Measurements from ENCODE around the gene EPHB6. TPM values are rescaled to one million over a fixed set of nuclear protein-coding genes. Genes with fewer than 3 reads are reported as not detected.

EPHB6 gene
- total and polyA plus RNA-seq, 7 experiments from 2014 or later: 9.8 to 110 (median 65.7) TPM

DNA sequence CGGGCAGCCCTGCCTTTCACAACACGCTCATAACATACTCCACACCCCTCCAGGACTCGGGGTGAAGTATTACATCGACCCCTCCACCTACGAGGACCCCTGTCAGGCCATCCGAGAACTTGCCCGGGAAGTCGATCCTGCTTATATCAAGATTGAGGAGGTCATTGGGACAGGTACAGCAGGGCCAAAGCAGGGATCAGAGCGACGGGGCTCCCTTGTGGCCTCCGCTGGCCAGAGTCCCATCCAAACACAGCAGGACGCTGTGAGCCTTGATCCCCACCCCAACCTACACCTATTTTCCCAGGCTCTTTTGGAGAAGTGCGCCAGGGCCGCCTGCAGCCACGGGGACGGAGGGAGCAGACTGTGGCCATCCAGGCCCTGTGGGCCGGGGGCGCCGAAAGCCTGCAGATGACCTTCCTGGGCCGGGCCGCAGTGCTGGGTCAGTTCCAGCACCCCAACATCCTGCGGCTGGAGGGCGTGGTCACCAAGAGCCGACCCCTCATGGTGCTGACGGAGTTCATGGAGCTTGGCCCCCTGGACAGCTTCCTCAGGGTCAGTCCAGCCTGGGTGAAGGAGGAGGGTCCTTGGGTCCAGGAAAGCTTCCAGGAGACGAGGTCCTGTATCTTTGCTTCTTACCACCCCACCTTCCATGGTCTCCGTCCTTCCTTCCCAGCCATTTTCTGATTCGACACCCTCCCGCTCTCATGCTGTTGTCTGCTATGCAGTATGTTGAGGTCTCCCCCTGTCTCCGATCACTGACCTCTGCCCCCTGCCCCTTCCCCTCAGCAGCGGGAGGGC, 13.5 kb downstream of the EPHB6 start:
- Mint-ChIP-seq H3K9me3 (no peaks in the 10 kb centered on the region), H3K36me3 (peaks cover 0 to 36% (median 9%) of the 10 kb centered on the region in 5 donors), H3K4me3 (no peak overlapping the region), H3K4me1 (peaks cover 0 to 7% (median 4%) of the 10 kb centered on the region in 7 donors), H3K27me3 (no peaks in the 10 kb centered on the region), H3K27ac (peak overlapping the region in 1 of 9 donors; percentile 75)
- Histone ChIP-seq H3K9me3 (ENCODE audit: control insufficient read depth in 2 of 3, low read length in 3 of 3) (no peaks in the 10 kb centered on the region), H3K27me3 (ENCODE audit: control insufficient read depth in 2 of 2, insufficient read depth in 2 of 2, low read length in 2 of 2) (no peaks in the 10 kb centered on the region), H3K27ac (ENCODE audit: low read depth, low read length) (no peak overlapping the region), H3K4me3 (ENCODE audit: low read length) (no peak overlapping the region), H3K36me3 (ENCODE audit: control insufficient read depth in 2 of 3, insufficient read depth in 3 of 3, low read length in 3 of 3) (peaks cover 0 to 51% (median 0%) of the 10 kb centered on the region in 3 experiments), H3K4me1 (ENCODE audit: control insufficient read depth in 2 of 2, insufficient read depth in 2 of 2, low read length in 2 of 2) (no peaks in the 10 kb centered on the region)
- DNase-seq (peak in 1 of 9 donors; percentile 13), ATAC-seq (no peak)
- ChIA-PET POLR2A (interaction anchor here (0.7 to 1.2 kb wide), 3 partner anchors 10 to 69 kb away, joined by 3 read pairs; no protein-coding TSS in a partner anchor), CTCF (interaction anchor here (1.1 to 3.4 kb wide), 3 partner anchors 13 to 334 kb away, joined by 3 to 24 read pairs (median 4); partner anchors contain the start of gene EPHB6)
- intact Hi-C loops (cut with micrococcal nuclease): no loop called here

- intact Hi-C loops (cut with micrococcal nuclease): no loop called here
- CTCF ChIA-PET: interaction anchor here (1.1 to 1.2 kb wide), 2 partner anchors 17 to 334 kb away, joined by 3 to 4 read pairs; no protein-coding TSS in a partner anchor
- no peaks in the 10 kb centered on the region for H3K9me3 Mint-ChIP-seq
These were observed 14.1 kb downstream of the EPHB6 start for GRCh38 chr7:142868986-142869415.

GRCh38 chr7:142869434-142869833, 14.6 kb downstream of the EPHB6 start:
- Histone ChIP-seq H3K9me3 (ENCODE audit: control insufficient read depth in 2 of 3, low read length in 3 of 3) (no peaks in the 10 kb centered on the region), H3K36me3 (ENCODE audit: control insufficient read depth in 2 of 3, insufficient read depth in 3 of 3, low read length in 3 of 3) (peaks cover 0 to 41% (median 0%) of the 10 kb centered on the region in 3 experiments), H3K27ac (ENCODE audit: low read depth, low read length) (no peak overlapping the region), H3K27me3 (ENCODE audit: control insufficient read depth in 2 of 2, insufficient read depth in 2 of 2, low read length in 2 of 2) (no peaks in the 10 kb centered on the region), H3K4me3 (ENCODE audit: low read length) (no peak overlapping the region), H3K4me1 (ENCODE audit: control insufficient read depth in 2 of 2, insufficient read depth in 2 of 2, low read length in 2 of 2) (no peaks in the 10 kb centered on the region)
- CTCF ChIA-PET: interaction anchor here (1.1 to 1.2 kb wide), 2 partner anchors 18 to 335 kb away, joined by 3 to 4 read pairs; no protein-coding TSS in a partner anchor
- peaks cover 0 to 7% (median 4%) of the 10 kb centered on the region in 7 donors for H3K4me1 Mint-ChIP-seq
- H3K9me3 Mint-ChIP-seq: no peaks in the 10 kb centered on the region
- intact Hi-C loops (cut with micrococcal nuclease): no loop called here
- H3K36me3 Mint-ChIP-seq: peaks cover 0 to 34% (median 9%) of the 10 kb centered on the region in 5 donors
- H3K4me3 Mint-ChIP-seq: no peak overlapping the region
- ATAC-seq: no peak
- POLR2A ChIA-PET: interaction anchor here (0.7 kb wide), 1 partner anchor 51 kb away, joined by 7 read pairs; no protein-coding TSS in a partner anchor
- no peaks in the 10 kb centered on the region for H3K27me3 Mint-ChIP-seq
- DNase-seq: no peak
- peak overlapping the region in 1 of 9 donors; percentile 41 for H3K27ac Mint-ChIP-seq

More at GRCh38 chr7:142868986-142869415, 14.1 kb downstream of the EPHB6 start:
- DNase-seq (peak in 1 of 9 donors; percentile 18), ATAC-seq (no peak)
- Histone ChIP-seq H3K4me3 (ENCODE audit: low read length) (no peak overlapping the region), H3K4me1 (ENCODE audit: control insufficient read depth in 2 of 2, insufficient read depth in 2 of 2, low read length in 2 of 2) (no peaks in the 10 kb centered on the region), H3K27ac (ENCODE audit: low read depth, low read length) (no peak overlapping the region), H3K9me3 (ENCODE audit: control insufficient read depth in 2 of 3, low read length in 3 of 3) (no peaks in the 10 kb centered on the region), H3K36me3 (ENCODE audit: control insufficient read depth in 2 of 3, insufficient read depth in 3 of 3, low read length in 3 of 3) (peaks cover 0 to 45% (median 0%) of the 10 kb centered on the region in 3 experiments), H3K27me3 (ENCODE audit: control insufficient read depth in 2 of 2, insufficient read depth in 2 of 2, low read length in 2 of 2) (no peaks in the 10 kb centered on the region)
- POLR2A ChIA-PET: interaction anchor here (0.7 to 1.2 kb wide), 3 partner anchors 20 to 70 kb away, joined by 3 to 7 read pairs (median 3); no protein-coding TSS in a partner anchor
- Mint-ChIP-seq H3K36me3 (peaks cover 0 to 35% (median 9%) of the 10 kb centered on the region in 5 donors), H3K4me1 (peaks cover 0 to 7% (median 4%) of the 10 kb centered on the region in 7 donors), H3K27me3 (no peaks in the 10 kb centered on the region), H3K27ac (peak overlapping the region in 2 of 9 donors; percentile 41 to 75), H3K4me3 (no peak overlapping the region)

DNA sequence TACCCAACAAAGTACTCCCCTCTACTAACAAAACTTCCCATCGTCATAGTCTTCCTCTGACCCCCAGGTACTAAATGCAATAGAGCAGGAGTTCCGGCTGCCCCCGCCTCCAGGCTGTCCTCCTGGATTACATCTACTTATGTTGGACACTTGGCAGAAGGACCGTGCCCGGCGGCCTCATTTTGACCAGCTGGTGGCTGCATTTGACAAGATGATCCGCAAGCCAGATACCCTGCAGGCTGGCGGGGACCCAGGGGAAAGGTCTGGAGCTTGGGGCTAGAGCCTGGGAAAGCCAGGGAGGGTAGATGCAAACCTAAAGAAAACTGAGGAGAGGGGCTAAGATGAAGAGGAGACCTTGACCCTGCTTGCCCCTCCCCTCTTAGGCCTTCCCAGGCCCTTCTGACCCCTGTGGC, 15.3 kb downstream of the EPHB6 start:
- Mint-ChIP-seq H3K36me3 (peaks cover 0 to 29% (median 9%) of the 10 kb centered on the region in 5 donors), H3K9me3 (no peaks in the 10 kb centered on the region), H3K27me3 (no peaks in the 10 kb centered on the region), H3K4me1 (peaks cover 0 to 4% (median 0%) of the 10 kb centered on the region in 7 donors), H3K4me3 (no peak overlapping the region), H3K27ac (no peak overlapping the region)
- ATAC-seq (no peak), DNase-seq (no peak)
- CTCF ChIA-PET: no interaction called here
- POLR2A ChIA-PET: interaction anchor here (1.0 kb wide), 1 partner anchor 11 kb away, joined by 3 read pairs; no protein-coding TSS in a partner anchor
- H3K27ac ChIP-seq (ENCODE audit: low read depth, low read length): no peak overlapping the region
- H3K27me3 ChIP-seq (ENCODE audit: control insufficient read depth in 2 of 2, insufficient read depth in 2 of 2, low read length in 2 of 2): no peaks in the 10 kb centered on the region
- H3K4me3 ChIP-seq (ENCODE audit: low read length): no peak overlapping the region
- H3K4me1 ChIP-seq (ENCODE audit: control insufficient read depth in 2 of 2, insufficient read depth in 2 of 2, low read length in 2 of 2): no peaks in the 10 kb centered on the region
- H3K36me3 ChIP-seq (ENCODE audit: control insufficient read depth in 2 of 3, insufficient read depth in 3 of 3, low read length in 3 of 3): peaks cover 0 to 41% (median 0%) of the 10 kb centered on the region in 3 experiments
- no peaks in the 10 kb centered on the region for H3K9me3 ChIP-seq (ENCODE audit: control insufficient read depth in 2 of 3, low read length in 3 of 3)
- intact Hi-C loops (cut with micrococcal nuclease): no loop called here

GRCh38 chr7:142870566-142871259, 15.8 kb downstream of the EPHB6 start:
- peaks cover 0 to 41% (median 0%) of the 10 kb centered on the region in 3 experiments for H3K36me3 ChIP-seq (ENCODE audit: control insufficient read depth in 2 of 3, insufficient read depth in 3 of 3, low read length in 3 of 3)
- H3K9me3 ChIP-seq (ENCODE audit: control insufficient read depth in 2 of 3, low read length in 3 of 3): no peaks in the 10 kb centered on the region
- no peaks in the 10 kb centered on the region for H3K27me3 ChIP-seq (ENCODE audit: control insufficient read depth in 2 of 2, insufficient read depth in 2 of 2, low read length in 2 of 2)
- H3K4me3 Mint-ChIP-seq: no peak overlapping the region
- DNase-seq (no peak), ATAC-seq (no peak)
- H3K27ac Mint-ChIP-seq: no peak overlapping the region
- no peaks in the 10 kb centered on the region for H3K9me3 Mint-ChIP-seq
- CTCF ChIA-PET: interaction anchor here (0.6 to 1.1 kb wide), 2 partner anchors 8 to 1948 kb away, joined by 3 to 5 read pairs; no protein-coding TSS in a partner anchor
- no peak overlapping the region for H3K4me3 ChIP-seq (ENCODE audit: low read length)
- H3K36me3 Mint-ChIP-seq: peaks cover 0 to 29% (median 9%) of the 10 kb centered on the region in 5 donors
- no peaks in the 10 kb centered on the region for H3K4me1 ChIP-seq (ENCODE audit: control insufficient read depth in 2 of 2, insufficient read depth in 2 of 2, low read length in 2 of 2)
- peaks cover 0 to 1% (median 0%) of the 10 kb centered on the region in 5 donors for H3K27me3 Mint-ChIP-seq
- H3K4me1 Mint-ChIP-seq: peaks cover 0 to 4% (median 0%) of the 10 kb centered on the region in 7 donors
- no peak overlapping the region for H3K27ac ChIP-seq (ENCODE audit: low read depth, low read length)
- intact Hi-C loops (cut with micrococcal nuclease): no loop called here
- POLR2A ChIA-PET: interaction anchor here (1.0 kb wide), 1 partner anchor 12 kb away, joined by 3 read pairs; no protein-coding TSS in a partner anchor

Measured in naive thymus-derived CD4-positive, alpha-beta T cell (primary cell).